H1 (cell line): ENCODE data around the gene JAM2. TPM values are rescaled to one million over a fixed set of nuclear protein-coding genes. Genes with fewer than 3 reads are reported as not detected.

ENCODE experiments used
- CTCF ChIA-PET: fragments of 300-600 bp; sonication (Branson Sonifier 250); formaldehyde crosslinking; loops from one replicate; lab custom pipeline; 2021; ENCODE audit not compliant: partially characterized antibody; lab: Charles Lee
- POLR2A ChIA-PET: fragments of 300-600 bp; sonication (Branson Sonifier 250); formaldehyde crosslinking; loops from one replicate; lab custom pipeline; 2021; ENCODE audit warnings: inconsistent platforms; ENCODE audit not compliant: partially characterized antibody; lab: Charles Lee
- DNase-seq, 2 experiments: peaks; one replicate each; pipeline versions ENCODE4 v3.0.0 to v3.0.0-alpha.2; 2010 to 2022; ENCODE audit warnings: low spot score in 2 of 2, low read depth in 1 of 2, mixed read lengths in 1 of 2
- FAIRE-seq: peaks from 2 replicates; lab custom pipeline; 2011; peaks lifted over from hg19 to GRCh38; lab: Jason Lieb, UNC
- H2AFZ ChIP-seq: 2 replicates; pipeline ENCODE4 v1.8.1; 2012; ENCODE audit warnings: low read length, inconsistent platforms
- H2AK5ac ChIP-seq: 2 replicates; pipeline ENCODE4 v1.6.1; 2013; ENCODE audit warnings: low read depth, low read length
- H2BK120ac ChIP-seq: replicated peaks from 2 replicates; pipeline ENCODE3; 2013; ENCODE audit warnings: low read depth, low read length, inconsistent platforms
- H2BK12ac ChIP-seq: 2 replicates; pipeline ENCODE4 v1.6.1; 2013; ENCODE audit warnings: low read depth, low read length
- H2BK15ac ChIP-seq: 2 replicates; pipeline ENCODE4 v1.6.1; 2013; ENCODE audit warnings: low read length
- H2BK20ac ChIP-seq: 2 replicates; pipeline ENCODE4 v1.6.1; 2013; ENCODE audit warnings: low read length
- H2BK5ac ChIP-seq: 2 replicates; pipeline ENCODE4 v1.6.1; 2013; ENCODE audit warnings: low read depth, low read length
- H3K14ac ChIP-seq: 2 replicates; pipeline ENCODE4 v1.6.1; 2013; ENCODE audit warnings: inconsistent platforms; ENCODE audit not compliant: insufficient read length
- H3K18ac ChIP-seq: 2 replicates; pipeline ENCODE4 v1.6.1; 2013; ENCODE audit warnings: low read length; ENCODE audit errors: extremely low read depth
- H3K23ac ChIP-seq: 2 replicates; pipeline ENCODE4 v1.6.1; 2013; ENCODE audit warnings: inconsistent platforms; ENCODE audit not compliant: insufficient read length
- H3K23me2 ChIP-seq: 2 replicates; pipeline ENCODE4 v1.6.1; 2013; ENCODE audit warnings: low read depth, low read length
- H3K27ac ChIP-seq: 2 replicates; pipeline ENCODE4 v1.6.1; 2011; ENCODE audit warnings: low read depth, low read length, inconsistent platforms
- H3K27me3 ChIP-seq, 4 experiments: replicated peaks in 1 of 4; 1 replicate in 1 of 4; 2 replicates in 3 of 4; pipeline versions ENCODE4 v1.6.1 to v1.8.1; 2011 to 2013; ENCODE audit warnings: low read length in 3 of 4, mild to moderate bottlenecking in 3 of 4, inconsistent platforms in 2 of 4, mixed read lengths in 2 of 4, moderate library complexity in 1 of 4; ENCODE audit not compliant: control insufficient read depth in 3 of 4, insufficient read depth in 3 of 4; ENCODE audit errors: extremely low read depth in 1 of 4
- H3K36me3 ChIP-seq, 4 experiments: 2 replicates each; pipeline versions ENCODE4 v1.6.1 to v1.8.1; 2011 to 2013; ENCODE audit warnings: mild to moderate bottlenecking in 4 of 4, low read length in 3 of 4, moderate library complexity in 2 of 4, control low read depth in 1 of 4, inconsistent platforms in 1 of 4; ENCODE audit not compliant: insufficient read depth in 4 of 4, control insufficient read depth in 2 of 4
- H3K4ac ChIP-seq: replicated peaks from 2 replicates; pipeline ENCODE3; 2013; ENCODE audit warnings: low read length, low read depth, mixed read lengths, inconsistent platforms; ENCODE audit not compliant: insufficient read length
- H3K4me1 ChIP-seq, 4 experiments: replicated peaks in 1 of 4; 1 replicate in 1 of 4; 2 replicates in 3 of 4; pipeline versions ENCODE4 v1.6.1 to v1.8.1; 2011 to 2013; ENCODE audit warnings: low read length in 3 of 4, inconsistent platforms in 2 of 4, mixed read lengths in 1 of 4; ENCODE audit not compliant: insufficient read depth in 4 of 4, control insufficient read depth in 3 of 4
- H3K4me2 ChIP-seq, 2 experiments: 2 replicates each; pipeline versions ENCODE4 v1.6.1 to v1.8.1; 2011 to 2013; ENCODE audit warnings: low read depth in 2 of 2, low read length in 2 of 2, control low read depth in 1 of 2, inconsistent platforms in 1 of 2, mild to moderate bottlenecking in 1 of 2; ENCODE audit not compliant: insufficient read depth in 1 of 2
- H3K4me3 ChIP-seq, 4 experiments: fragments of 200-600, 300-600 bp in 1 of 4; sonication (generic), shearing (Covaris generic), sonication (Bioruptor Twin) in 1 of 4; 2 replicates each; pipeline versions ENCODE4 v1.5.1 to v1.8.1; 2011 to 2016; ENCODE audit warnings: low read length in 4 of 4, low read depth in 3 of 4, control low read depth in 2 of 4, inconsistent platforms in 2 of 4, mild to moderate bottlenecking in 2 of 4, mixed read lengths in 1 of 4, moderate library complexity in 1 of 4; ENCODE audit not compliant: insufficient read depth in 2 of 4; ENCODE audit errors: extremely low read depth in 1 of 4
- H3K56ac ChIP-seq: replicated peaks from 2 replicates; pipeline ENCODE3; 2013; ENCODE audit warnings: low read depth, mild to moderate bottlenecking, mixed read lengths, low read length, inconsistent platforms; ENCODE audit not compliant: insufficient read length
- H3K79me1 ChIP-seq: 2 replicates; pipeline ENCODE4 v1.6.1; 2013; ENCODE audit warnings: low read depth, low read length, control low read depth
- H3K79me2 ChIP-seq, 2 experiments: 2 replicates each; pipeline versions ENCODE4 v1.6.1 to v1.8.1; 2012 to 2013; ENCODE audit warnings: low read length in 2 of 2, mild to moderate bottlenecking in 2 of 2, inconsistent platforms in 1 of 2; ENCODE audit not compliant: insufficient read depth in 2 of 2, control insufficient read depth in 1 of 2
- H3K9ac ChIP-seq, 4 experiments: replicated peaks in 1 of 4; 1 replicate in 1 of 4; 2 replicates in 3 of 4; pipeline versions ENCODE4 v1.6.1 to v1.8.1; 2011 to 2013; ENCODE audit warnings: low read depth in 3 of 4, low read length in 3 of 4, control low read depth in 2 of 4, mild to moderate bottlenecking in 2 of 4, moderate library complexity in 2 of 4, inconsistent platforms in 1 of 4; ENCODE audit errors: extremely low read depth in 1 of 4
- H3K9me3 ChIP-seq, 2 experiments: 2 replicates each; pipeline versions ENCODE4 v1.6.1 to v1.8.1; 2012 to 2013; ENCODE audit warnings: mild to moderate bottlenecking in 2 of 2, moderate library complexity in 2 of 2, control low read depth in 1 of 2, inconsistent platforms in 1 of 2, low read depth in 1 of 2, low read length in 1 of 2, mixed read lengths in 1 of 2; ENCODE audit not compliant: insufficient read depth in 2 of 2
- H4K20me1 ChIP-seq, 2 experiments: replicated peaks in 1 of 2; 2 replicates each; pipeline versions ENCODE3 to v1.8.1; 2011 to 2013; ENCODE audit warnings: inconsistent platforms in 2 of 2, low read length in 2 of 2, mild to moderate bottlenecking in 1 of 2; ENCODE audit not compliant: insufficient read depth in 2 of 2, control insufficient read depth in 1 of 2
- H4K5ac ChIP-seq: 2 replicates; pipeline ENCODE4 v1.6.1; 2013; ENCODE audit warnings: low read length, low read depth, mixed read lengths, inconsistent platforms; ENCODE audit not compliant: insufficient read length
- H4K8ac ChIP-seq: 2 replicates; pipeline ENCODE4 v1.8.0; 2013; ENCODE audit warnings: mild to moderate bottlenecking, moderate library complexity, low read length, inconsistent platforms; ENCODE audit not compliant: insufficient read depth; ENCODE audit errors: extremely low read depth
- H4K91ac ChIP-seq: replicated peaks from 2 replicates; pipeline ENCODE3; 2013; ENCODE audit warnings: low read length, mixed read lengths, inconsistent platforms; ENCODE audit not compliant: insufficient read length
- CHD1 ChIP-seq: IDR thresholded peaks from 2 replicates; pipeline ENCODE4 v1.6.1; 2012; ENCODE audit warnings: low read depth, low read length, improper control_type of control experiment
- EZH2 ChIP-seq: fragments of 200-600 bp; sonication (generic); IDR thresholded peaks from 2 replicates; pipeline ENCODE4 v1.7.1; 2012; ENCODE audit warnings: low read depth, mild to moderate bottlenecking, moderate library complexity, low read length, inconsistent platforms; ENCODE audit not compliant: severe bottlenecking
- FOSL1 ChIP-seq: IDR thresholded peaks from 2 replicates; pipeline ENCODE4 v1.6.1; 2011; ENCODE audit warnings: mild to moderate bottlenecking, low read depth, low read length, moderate library complexity; ENCODE audit not compliant: insufficient read depth
- GTF2F1 ChIP-seq: IDR thresholded peaks from 2 replicates; pipeline ENCODE4 v1.6.1; 2012; ENCODE audit warnings: low read depth, low read length, improper control_type of control experiment, borderline replicate concordance
- HDAC2 ChIP-seq, 2 experiments: fragments of 300-600 bp in 1 of 2; sonication (generic) in 1 of 2; IDR thresholded peaks; 2 replicates each; pipeline ENCODE4 v1.6.1; 2011 to 2012; ENCODE audit warnings: low read depth in 2 of 2, low read length in 2 of 2, mild to moderate bottlenecking in 2 of 2, moderate library complexity in 2 of 2, borderline replicate concordance in 1 of 2, inconsistent platforms in 1 of 2
- PHF8 ChIP-seq: fragments of 200-600 bp; sonication (generic); conservative IDR thresholded peaks from 2 replicates; pipeline ENCODE4 v1.7.1; 2012; ENCODE audit warnings: low read depth, mild to moderate bottlenecking, inconsistent platforms, low read length, moderate library complexity
- POLR2A ChIP-seq, 2 experiments: IDR thresholded peaks; 1 replicate in 1 of 2; 2 replicates in 1 of 2; pipeline ENCODE4 v1.6.1; 2011; ENCODE audit warnings: low read depth in 2 of 2, low read length in 2 of 2, mild to moderate bottlenecking in 2 of 2; ENCODE audit errors: control extremely low read depth in 1 of 2
- RXRA ChIP-seq: IDR thresholded peaks from 2 replicates; pipeline ENCODE4 v1.6.1; 2011; ENCODE audit warnings: low read depth, mild to moderate bottlenecking, low read length, moderate library complexity; ENCODE audit not compliant: insufficient read depth
- SIRT6 ChIP-seq: IDR thresholded peaks from one replicate; pipeline ENCODE4 v1.7.1; 2012; ENCODE audit warnings: low read length, inconsistent platforms
- SP2 ChIP-seq: IDR thresholded peaks from 2 replicates; pipeline ENCODE4 v1.6.1; 2012; ENCODE audit warnings: mild to moderate bottlenecking, low read length, inconsistent platforms
- TAF7 ChIP-seq: optimal IDR thresholded peaks from 2 replicates; pipeline ENCODE3; 2011; ENCODE audit warnings: low read depth, mild to moderate bottlenecking, inconsistent platforms, low read length, moderate library complexity, borderline replicate concordance
- ZNF274 ChIP-seq: IDR thresholded peaks from 2 replicates; pipeline ENCODE4 v1.7.0; 2012; ENCODE audit warnings: low read length, borderline replicate concordance; ENCODE audit errors: extremely low read depth
- WGBS, 2 experiments: shearing (Covaris generic) in 1 of 2; methylation state at CpG; one replicate each; pipeline versions ENCODE4 v1.1.6 to v1.1.7; 2013 to 2015; ENCODE audit warnings: low lambda C conversion rate in 2 of 2, mixed read lengths in 2 of 2, inconsistent platforms in 1 of 2, low coverage in 1 of 2, missing lambda C conversion rate in 1 of 2; ENCODE audit not compliant: insufficient replicate concordance in 2 of 2, insufficient coverage in 1 of 2, insufficient read length in 1 of 2; ENCODE audit errors: extremely low coverage in 1 of 2, missing lambda C conversion rate in 1 of 2; 5-methylcytosine and 5-hydroxymethylcytosine counted together
- polyA plus RNA-seq, 7 experiments: library from polyadenylated mRNA; depleted of rRNA in 3 of 7; stranded (reverse) in 5 of 7; unstranded in 2 of 7; fragments of >200 nt in 5 of 7; fragments of 200-250 nt in 2 of 7; gene quantifications; 1 replicate in 5 of 7; 2 replicates in 1 of 7; 4 replicates in 1 of 7; pipeline versions ENCODE4 v1.2.1 to v1.2.3, GENCODE V29; 2011 to 2013; ENCODE audit warnings: missing spikeins in 2 of 7, mixed read lengths in 2 of 7
- total RNA-seq: library from RNA; stranded (reverse); fragmentation: NEBNext Ultra II Directional; extraction: Animal tissue kit (Norgen Biotek cat#: 25700); gene quantifications from 2 replicates; pipeline ENCODE4 v1.2.1, GENCODE V29; 2021
- TF ChIP-seq, protein P1 (sequence below): IDR thresholded peaks from 2 replicates; pipeline ENCODE4 v1.6.1; 2012; ENCODE audit warnings: low read length, inconsistent platforms

JAM2 gene
- total and polyA plus RNA-seq, 2 of the 8 experiments (the other 6 are each of a cell fraction or from before 2014, with no cell fraction given): 4.9 to 9.5 TPM

DNA sequence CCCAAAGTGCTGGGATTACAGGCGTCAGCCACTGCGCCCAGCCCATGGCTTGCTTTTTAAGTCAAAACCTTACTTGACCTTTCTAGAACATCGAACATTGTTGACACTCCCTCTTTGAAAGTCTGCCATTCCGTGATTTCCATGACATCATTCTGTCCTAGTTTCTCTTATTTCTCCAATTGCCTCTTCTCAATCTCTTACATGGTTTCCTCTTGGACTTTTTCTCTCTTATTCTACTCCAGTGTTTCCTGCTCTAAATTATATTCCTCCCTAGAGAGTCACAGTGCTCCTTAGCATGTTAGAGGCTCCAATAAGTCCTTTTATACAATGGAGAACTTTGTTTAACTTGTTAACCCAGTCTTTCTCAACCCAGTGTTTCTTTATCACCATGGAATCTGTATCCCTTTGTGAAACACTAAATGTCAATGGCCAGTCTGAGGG is 25.5 kb downstream of the JAM2 start:
- Histone ChIP-seq H3K18ac (no peak overlapping the region), H3K4ac (no peak overlapping the region), H4K8ac (no peak overlapping the region), H3K23me2 (no peaks in the 10 kb centered on the region), H2AK5ac (no peak overlapping the region), H3K27me3 (no peaks in the 10 kb centered on the region), H2BK120ac (no peak overlapping the region), H3K36me3 (no peaks in the 10 kb centered on the region), H4K91ac (no peak overlapping the region), H2BK5ac (no peak overlapping the region), H3K79me1 (no peaks in the 10 kb centered on the region), H3K23ac (no peak overlapping the region), H2AFZ (no peak overlapping the region), H3K14ac (no peak overlapping the region), H3K9ac (no peak overlapping the region), H2BK20ac (no peak overlapping the region), H3K4me3 (no peak overlapping the region), H4K20me1 (no peaks in the 10 kb centered on the region), H3K56ac (no peak overlapping the region), H2BK15ac (no peak overlapping the region), H3K27ac (no peak overlapping the region), H4K5ac (no peak overlapping the region), H2BK12ac (no peak overlapping the region), H3K4me1 (no peaks in the 10 kb centered on the region), H3K9me3 (no peaks in the 10 kb centered on the region), H3K4me2 (no peak overlapping the region), H3K79me2 (no peaks in the 10 kb centered on the region)
- ChIA-PET CTCF (no interaction called here), POLR2A (no interaction called here)
- DNase-seq: no peak
- FAIRE-seq: no peak
- WGBS, 2 experiments: 85% methylated on average over 4 of the region's 4 CpGs; no CpG with 5 or more reads in 1 of the 2 experiments
- no peak for TF ChIP-seq GTF2F1
- no peak for TF ChIP-seq FOSL1
- TF ChIP-seq EZH2: no peak
- TF ChIP-seq ZNF274: no peak
- no peak for TF ChIP-seq TAF7
- TF ChIP-seq PHF8: no peak
- TF ChIP-seq SIRT6: no peak
- no peak for TF ChIP-seq SP2
- no peak for TF ChIP-seq CHD1
- TF ChIP-seq, protein P1, sequence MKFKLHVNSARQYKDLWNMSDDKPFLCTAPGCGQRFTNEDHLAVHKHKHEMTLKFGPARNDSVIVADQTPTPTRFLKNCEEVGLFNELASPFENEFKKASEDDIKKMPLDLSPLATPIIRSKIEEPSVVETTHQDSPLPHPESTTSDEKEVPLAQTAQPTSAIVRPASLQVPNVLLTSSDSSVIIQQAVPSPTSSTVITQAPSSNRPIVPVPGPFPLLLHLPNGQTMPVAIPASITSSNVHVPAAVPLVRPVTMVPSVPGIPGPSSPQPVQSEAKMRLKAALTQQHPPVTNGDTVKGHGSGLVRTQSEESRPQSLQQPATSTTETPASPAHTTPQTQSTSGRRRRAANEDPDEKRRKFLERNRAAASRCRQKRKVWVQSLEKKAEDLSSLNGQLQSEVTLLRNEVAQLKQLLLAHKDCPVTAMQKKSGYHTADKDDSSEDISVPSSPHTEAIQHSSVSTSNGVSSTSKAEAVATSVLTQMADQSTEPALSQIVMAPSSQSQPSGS: no peak
- TF ChIP-seq POLR2A (IDR thresholded peaks at IDR 0.05; ENCODE audit: control extremely low read depth in 1 of 2, low read depth in 2 of 2, low read length in 2 of 2): no peak
- TF ChIP-seq HDAC2 (IDR thresholded peaks at IDR 0.05; ENCODE audit: borderline replicate concordance in 1 of 2, low read depth in 2 of 2, low read length in 2 of 2): no peak
- no peak for TF ChIP-seq RXRA
